SH-SY5Y (cell line): ENCODE data around the gene TRIM15.

ENCODE experiments used
- GATA2 ChIP-seq: IDR thresholded peaks from 2 replicates; pipeline ENCODE4 v1.6.1; 2011; ENCODE audit warnings: mild to moderate bottlenecking, low read depth, low read length
- GATA3 ChIP-seq: IDR thresholded peaks from 2 replicates; pipeline ENCODE4 v1.6.1; 2011; ENCODE audit warnings: low read depth, mild to moderate bottlenecking, low read length, moderate library complexity

Gene TRIM15

DNA sequence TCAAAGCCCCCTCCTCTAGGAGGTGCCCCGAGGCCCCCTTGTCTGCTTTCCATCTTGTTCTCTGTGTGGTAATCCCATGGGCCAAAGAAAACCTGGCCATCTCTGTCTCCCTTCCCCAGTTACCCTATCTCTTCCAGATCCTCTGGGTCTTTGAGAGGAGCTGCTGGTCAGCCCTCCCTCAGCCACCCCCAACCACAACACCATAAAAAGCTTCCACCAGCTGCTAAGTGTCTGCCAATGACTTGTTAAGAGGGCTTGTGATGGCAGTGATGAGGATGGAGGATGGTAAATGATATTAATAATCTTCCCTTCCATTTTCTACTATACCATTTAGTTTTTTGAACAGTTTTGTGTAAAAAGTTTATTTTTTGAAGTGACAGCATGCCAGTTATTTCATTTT is 32.6 kb downstream of the TRIM15 start:
- TF ChIP-seq GATA3 (no peak), GATA2 (no peak)

DNA sequence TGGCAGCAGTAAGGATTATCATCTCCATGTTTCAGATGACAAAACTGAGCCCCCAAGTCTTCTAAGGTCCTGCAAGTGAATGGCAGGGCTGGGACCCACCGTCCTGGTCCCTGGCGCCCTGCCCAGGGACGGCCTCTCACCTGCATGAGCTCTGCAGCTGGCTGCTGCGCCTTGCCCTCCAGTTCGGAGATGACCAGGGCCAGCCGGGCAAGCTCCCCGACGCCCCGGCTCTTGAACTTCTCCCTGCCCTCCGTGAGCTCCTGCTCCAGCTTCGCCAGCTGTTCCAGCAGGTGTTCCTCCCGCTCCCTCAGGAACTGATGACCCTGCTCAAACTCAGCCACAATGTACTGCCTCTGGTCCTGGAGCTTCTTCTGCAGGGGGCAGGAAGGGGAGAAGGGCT is 33.0 kb downstream of the TRIM15 start:
- no peak for TF ChIP-seq GATA2
- TF ChIP-seq GATA3: no peak

DNA sequence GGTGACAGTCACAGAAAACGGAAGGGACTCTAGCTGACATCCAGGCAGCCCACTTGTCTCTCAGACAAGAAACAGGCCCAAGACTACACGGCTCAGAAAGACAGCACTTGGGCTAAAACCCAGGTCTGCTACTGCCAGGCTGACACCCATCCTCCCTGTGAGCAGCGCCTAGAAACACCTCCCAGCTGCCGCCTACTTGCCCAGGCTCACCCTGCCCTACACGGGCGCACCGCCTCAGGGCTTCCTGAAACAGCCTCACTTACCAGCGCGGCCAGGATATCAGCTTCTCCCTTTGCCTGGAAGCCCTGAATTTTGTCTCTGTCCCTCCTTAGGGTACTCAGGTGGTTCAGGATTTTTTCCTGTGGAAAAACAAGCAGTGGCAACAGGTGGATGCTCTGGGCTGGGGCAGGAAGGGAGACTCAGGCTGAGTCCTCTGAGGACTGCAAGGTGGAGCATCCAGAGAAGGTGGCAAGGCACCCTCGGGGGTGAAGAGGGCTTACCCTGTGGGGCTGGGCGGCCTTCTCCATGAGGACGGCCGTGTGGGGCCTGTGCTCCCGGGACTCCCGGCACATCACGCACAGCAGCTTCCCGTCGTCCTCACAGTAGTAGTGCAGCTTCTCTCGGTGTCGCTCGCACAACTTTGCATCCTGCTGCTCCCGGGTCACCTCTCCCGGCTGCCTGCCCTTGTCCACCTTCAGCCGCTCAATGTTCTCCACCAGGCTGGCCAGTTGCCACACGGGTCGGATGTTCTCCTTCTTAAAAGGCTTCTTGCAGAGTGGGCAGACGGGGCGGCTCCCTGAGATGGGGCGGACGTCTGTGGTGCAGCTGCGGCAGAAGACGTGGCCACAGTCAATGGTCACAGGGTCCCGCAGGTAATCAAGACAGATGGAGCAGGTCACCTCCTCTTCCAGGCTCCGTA is 35.1 kb downstream of the TRIM15 start:
- TF ChIP-seq GATA2 (no peak), GATA3 (no peak)

DNA sequence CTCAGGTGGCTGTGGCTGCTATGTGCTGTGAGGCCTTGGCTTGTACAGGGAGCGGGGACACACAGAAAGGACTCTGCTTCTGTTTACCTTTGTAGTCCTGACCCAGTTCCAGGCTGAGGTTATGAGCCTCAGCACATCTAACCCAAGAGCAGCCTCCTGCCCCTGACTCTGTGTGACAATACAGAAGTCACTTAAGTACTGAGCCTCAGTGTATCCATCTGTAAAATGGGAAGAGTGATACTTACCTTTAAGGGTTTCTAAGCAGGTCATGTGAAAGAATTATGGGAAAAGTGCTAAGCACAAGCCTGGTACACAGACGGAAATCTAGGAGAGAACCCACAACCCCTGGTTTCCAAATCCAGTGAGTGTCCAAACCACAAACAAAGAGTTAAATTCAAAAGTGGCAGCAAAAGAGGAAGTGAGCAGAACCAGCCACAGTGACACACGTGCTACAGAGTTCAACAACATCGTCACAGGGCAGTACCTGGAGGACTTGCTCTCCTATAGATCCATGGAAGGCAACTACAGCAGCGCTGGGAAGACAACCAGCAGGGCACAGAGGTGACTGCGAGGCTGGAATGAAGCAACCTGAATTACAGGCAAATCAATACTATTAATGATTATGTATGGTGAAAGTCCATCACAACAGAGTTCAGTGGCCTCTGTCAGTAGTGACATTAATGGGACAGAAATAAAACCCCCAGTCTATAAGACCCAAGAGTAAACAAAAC is 37.4 kb downstream of the TRIM15 start:
- TF ChIP-seq GATA2 (no peak), GATA3 (no peak)

DNA sequence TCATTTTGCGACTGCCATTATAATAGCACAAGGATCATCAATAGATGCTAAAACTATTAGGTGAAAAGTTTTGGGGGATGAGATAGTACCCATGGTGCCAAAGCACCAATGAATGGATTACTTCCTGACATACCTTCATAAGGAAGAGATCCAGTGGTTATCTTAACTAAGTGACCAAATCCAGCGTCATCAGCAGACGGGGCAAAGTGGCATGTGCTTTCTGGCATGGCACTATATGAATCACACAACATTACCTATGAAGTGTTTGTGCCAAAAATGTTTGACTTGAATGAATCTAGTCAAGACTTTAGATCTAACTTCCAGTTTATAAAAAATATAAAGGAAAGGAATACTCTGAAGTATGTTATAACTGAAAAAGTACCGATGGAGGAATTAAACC is 39.0 kb downstream of the TRIM15 start:
- TF ChIP-seq GATA3 (no peak), GATA2 (no peak)

DNA sequence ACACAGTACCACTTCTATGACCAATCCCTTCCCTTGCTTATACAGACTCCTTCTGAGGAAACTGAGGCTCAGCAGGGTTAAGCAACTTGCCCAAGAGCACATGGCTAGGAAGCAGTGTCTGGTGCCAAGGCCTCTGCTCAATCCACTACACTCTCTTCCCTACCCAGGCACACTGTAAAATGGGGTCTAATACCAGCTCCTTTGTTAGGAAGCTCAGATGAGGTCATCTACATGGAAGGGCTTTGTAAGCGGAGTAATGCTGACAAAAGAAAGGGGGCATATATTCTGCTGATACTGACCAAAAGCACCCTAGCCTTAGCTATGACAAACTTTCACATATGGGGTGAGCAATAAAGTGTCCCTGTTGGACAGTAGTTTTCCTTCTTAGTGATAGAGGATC is 40.8 kb downstream of the TRIM15 start:
- TF ChIP-seq GATA2 (no peak), GATA3 (no peak)

DNA sequence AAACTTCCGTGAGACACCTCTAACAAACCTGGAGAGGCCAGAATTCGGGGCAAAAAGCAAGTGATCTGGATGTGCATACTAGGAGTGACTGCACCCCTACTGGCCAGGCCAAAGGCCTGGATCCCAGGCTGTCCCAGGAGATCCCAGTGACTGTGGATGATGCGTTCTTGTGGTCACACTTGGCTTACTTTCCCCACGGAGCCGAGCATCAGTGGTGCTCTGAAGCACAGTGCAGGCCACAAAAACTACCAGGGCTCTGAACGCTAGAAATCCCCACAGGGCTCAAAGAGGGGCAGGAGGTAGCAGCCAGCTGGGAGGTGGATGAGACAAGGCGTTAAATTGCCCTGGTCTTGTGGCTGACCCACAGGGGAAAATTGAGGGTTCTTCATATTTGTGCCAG is 42.8 kb downstream of the TRIM15 start:
- TF ChIP-seq GATA3: no peak

DNA sequence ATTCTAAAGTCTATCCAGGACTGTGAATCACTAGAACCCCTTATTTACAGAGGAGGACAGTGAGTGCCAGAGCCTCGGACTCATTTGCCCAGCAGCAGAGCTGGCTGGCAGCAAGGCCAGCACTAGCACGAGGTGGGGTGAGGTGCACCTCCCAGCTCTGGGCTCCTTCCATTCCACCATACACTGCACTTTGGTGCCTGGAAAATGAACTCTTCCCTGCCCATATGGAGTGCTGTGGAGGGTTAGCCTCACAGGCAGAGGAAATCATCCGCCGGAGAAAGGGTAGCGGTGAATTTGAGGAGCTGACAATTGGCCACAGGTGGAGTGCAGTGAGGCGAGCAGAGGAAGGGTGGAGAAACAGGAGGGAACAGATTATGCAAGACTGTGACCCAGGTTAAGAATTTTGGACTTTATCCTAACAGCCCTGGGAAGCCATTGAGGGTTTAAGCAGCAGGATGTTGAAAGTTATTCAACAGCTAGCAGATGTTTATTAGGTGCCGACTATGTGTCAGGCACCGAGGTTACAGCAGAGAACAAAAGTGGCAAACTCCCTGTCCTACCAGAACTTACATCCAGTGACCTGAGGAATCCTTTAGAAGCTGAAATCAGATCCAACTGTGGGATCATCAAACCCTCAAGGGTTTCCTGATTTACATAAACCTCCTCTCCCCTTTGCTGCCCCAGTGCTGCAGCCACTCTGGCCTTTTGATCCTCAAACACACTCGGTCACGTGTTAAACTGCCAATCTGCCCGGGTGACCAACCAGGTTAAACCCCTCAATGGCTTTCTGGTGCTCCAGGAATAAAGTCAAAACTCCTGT is 43.7 kb downstream of the TRIM15 start:
- TF ChIP-seq GATA3 (no peak), GATA2 (no peak)

DNA sequence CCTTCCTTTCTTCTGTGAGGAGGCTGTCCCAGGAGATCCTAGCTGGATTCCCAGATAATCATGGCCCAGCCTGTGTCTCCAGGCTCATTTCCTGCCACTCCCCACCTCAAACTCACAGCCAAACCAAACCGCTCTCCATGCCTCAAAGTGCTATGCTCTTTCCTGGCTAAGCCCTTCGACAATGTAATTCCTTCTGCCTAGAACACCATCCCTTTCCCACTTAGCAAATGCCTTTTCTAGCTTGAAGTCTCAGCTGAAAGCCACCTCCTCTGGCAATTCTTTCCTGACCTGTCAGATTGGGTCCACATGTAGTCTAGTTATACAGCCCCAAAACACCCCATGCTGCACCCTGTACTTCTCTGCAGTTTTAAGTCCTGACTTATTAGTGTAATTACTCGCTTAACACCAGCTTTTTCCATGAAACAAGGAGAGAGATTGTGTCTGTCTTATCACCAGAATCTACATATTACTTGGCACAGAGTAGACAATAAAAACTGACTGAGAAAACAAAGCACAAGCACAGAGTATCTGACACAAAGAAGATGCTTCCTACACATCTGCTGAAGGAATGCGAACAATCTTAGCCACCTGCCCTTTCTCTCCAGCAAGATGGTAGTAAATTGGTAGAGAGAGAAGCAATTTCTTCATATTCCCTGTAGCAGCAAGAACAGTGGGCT is 44.4 kb downstream of the TRIM15 start:
- TF ChIP-seq GATA2 (no peak), GATA3 (no peak)

DNA sequence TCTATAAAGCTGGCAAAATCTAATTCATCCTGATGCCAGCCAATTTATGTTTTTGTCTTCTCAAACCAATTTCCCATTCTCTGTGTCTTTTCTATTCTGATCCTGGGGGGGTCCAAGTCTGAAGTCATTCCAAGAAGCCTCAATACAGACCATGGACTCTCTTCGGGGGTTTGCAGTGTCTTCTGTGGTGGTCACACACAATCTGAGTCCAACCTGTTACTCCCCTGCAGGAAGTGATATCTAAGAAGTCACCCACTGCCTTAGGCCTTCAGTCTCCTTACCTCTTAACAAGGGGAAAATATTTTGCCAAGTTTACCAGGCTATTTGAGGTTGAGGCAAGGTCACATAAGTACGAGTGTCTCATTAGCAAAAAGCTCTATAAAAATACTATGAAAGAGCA is 48.0 kb downstream of the TRIM15 start:
- no peak for TF ChIP-seq GATA3
- no peak for TF ChIP-seq GATA2

DNA sequence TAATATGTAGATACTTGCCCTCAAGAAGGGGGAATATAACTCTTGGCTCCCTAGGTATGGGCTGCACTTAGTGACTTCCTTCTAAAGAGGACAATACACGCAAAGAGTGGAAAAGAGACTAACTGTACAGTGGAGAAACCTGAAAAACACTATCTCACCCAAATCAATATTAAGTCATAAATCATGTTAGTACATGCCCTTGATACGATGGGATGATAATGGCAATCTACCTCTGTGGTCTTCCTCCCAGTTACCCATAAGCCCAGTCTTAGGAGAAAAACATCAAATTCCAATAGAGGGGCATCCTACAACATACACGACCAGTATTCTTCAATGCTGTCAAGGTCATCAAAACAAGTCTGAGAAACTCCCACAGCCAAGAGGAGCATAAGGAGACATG is 48.6 kb downstream of the TRIM15 start:
- TF ChIP-seq GATA2: no peak
- TF ChIP-seq GATA3: no peak

DNA sequence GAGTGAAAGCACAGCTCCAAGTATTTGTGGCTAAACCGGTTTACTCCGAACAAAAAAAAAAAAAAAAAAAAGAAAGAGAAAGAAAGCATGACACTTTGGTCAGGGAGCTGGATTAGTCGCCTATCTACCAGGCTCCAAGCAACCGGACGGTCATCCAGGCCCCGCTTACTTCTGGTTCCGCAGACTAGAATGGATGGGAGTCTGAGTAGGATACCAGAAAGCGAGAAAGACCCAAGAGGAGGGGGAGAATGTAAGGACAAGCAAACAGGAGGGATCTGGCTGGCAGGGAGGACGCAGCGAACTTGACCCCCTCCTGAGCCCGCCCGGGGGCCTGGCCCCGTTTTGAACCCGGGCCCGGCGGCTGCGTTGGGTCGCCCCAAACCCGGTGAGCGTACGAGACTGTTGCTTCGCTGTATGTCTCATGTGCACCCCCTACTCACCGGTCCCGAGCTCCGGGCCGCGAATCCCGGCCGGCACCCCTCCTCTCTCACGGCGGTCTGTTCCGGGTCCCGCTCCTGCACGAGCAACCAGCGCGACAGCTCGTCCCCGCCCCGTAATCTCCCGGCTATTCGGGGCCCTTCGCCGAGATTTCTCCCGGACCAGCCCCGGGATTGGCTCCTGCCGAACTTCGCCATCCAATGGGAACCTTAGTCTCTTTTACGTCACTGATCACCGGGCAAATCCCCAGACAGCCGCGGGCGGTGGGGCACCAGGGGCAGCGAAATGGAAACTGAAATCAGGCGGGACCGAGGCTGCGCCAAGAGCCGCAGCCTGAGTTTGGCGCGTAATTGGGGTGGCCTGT is 49.7 kb downstream of the TRIM15 start, which contains the start of gene TRIM26:
TRIM26 (minus strand) TSS at position 542 of the 802 bp plus-strand sequence. CDS start 14,303 bp downstream, outside the sequence.
- TF ChIP-seq GATA3: no peak
- TF ChIP-seq GATA2: no peak

DNA sequence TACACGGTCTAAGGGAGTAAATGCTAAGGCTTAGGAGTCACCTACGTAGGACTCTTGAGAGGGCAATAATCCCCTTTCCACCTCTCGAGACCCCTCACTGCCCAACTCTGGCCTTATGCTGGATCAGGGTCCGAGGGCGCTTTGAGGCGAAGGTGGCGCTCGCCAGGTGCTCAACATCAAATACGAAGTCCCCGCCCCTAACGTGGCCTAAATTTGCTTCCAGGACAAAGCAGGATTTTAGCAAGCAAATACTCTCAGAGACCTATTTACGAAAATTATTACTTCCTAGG is 50.3 kb downstream of the TRIM15 start:
- TF ChIP-seq GATA2 (no peak), GATA3 (no peak)
